Hematopoietic multipotent progenitor cell treated with erythropoietin and hydrocortisone succinate and interleukin-3 and kit ligand, for 15 days (in vitro differentiated cells): Measurements from ENCODE around the gene GFOD1.

ENCODE experiments used
- DNase-seq: peaks from one replicate; pipeline ENCODE4 v3.0.0-alpha.2; 2015; ENCODE audit warnings: low spot score

GFOD1 gene

DNA sequence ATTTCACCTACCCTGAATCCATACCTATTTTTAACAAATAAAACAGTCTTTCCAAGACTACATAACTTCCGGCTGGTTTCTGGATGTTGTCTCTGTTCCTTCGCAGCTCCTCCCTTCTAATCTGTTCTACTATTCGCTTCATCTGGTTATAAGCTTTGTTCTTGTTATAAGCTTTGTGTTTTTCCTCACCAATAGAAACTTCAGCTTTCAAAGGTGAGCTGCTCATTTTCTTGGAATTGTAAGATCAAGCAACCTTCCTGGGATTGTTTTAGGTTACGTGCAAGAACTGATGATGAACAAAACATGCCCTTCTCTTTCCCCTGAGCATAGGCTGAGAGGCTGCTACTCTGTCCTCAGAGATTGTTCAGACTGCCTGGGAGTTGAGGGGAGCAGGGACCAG lies 2.1 kb downstream of the GFOD1 start:
- DNase-seq: no peak

DNA sequence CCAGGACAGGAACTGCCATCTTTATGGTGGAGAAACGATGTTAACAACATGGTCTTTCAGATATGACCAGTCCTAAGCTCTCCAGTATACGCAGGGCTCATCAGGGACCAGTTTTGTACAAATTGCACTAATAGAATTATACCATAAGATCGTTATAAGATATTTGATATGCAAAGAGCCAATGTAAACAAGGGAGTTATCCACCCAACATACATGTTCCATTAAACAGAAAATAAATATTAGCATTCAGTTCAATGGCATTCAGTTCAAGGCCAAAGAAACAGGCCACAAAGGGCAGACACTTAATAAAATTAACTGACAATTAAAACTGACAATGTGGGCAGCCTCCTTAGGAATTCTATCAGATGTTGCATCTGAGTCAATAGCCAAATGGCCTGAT lies 2.6 kb downstream of the GFOD1 start:
- peak; percentile 33 for DNase-seq

DNA sequence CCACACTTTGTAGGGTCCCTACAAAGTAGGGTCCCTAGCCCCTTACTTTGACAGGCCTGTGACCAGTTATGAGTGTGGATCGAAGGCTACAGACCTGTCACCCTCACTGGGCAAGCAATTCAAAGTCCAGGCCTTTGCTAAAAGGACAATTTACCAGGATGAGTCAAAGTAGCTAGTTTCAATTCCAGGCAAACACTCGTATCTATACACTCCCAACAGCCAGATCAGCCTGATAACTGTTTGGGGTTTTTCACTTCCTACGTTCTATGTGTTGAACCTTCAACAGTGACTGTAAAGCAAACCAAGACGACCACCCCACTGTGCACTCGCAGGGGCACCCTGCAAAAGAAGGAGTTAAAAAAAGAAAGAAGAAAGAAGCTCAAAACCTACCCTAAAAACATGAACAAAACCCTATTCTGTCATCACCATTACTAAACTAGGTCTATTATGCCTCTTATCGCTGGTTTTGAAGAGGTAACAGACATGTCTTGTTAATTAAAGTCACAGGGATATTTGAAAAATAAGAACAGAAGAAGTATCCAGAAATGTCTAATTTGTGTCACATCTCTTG lies 3.2 kb downstream of the GFOD1 start:
- DNase-seq: peak; percentile 34

DNA sequence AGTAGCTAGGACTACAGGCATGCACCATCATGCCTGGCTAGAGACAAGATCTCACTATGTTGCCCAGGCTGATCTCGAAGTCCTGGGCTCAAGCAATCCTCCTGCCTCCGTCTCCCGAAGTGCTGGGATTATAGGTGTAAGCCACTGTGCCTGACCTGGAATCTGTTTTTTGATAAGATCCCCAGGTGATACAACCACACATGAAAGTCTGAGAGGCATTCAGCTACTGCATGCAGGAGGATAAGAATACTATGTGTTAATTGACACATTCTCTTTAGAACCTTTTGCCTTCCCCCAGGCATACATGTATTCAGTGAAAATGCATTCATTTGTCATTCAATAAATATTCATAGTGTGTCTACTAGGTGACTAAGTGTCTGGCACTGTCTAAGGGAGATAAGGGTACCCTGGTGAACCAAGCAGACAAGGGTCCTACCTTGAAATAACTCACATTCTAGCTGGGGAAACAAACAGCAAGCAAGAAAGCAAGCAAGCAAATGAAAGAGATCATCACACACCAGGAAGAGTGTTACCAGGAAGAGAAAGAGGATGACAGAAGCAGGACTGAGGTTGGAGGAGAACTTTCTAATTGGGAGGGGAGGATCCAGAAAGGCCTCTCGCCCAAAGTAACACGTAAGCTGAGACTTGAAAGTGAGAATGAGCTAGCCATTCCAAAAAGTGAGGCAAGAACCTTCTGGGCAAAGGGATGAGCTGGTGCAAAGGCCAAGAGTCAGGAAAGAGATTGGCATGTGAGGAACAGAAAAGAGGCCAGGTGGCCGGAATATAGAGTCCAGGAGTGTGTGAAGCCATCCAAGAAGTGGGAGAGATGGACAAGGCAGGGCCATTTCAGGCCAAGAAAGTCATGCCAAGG lies 6.5 kb downstream of the GFOD1 start:
- peak; percentile 67 for DNase-seq

DNA sequence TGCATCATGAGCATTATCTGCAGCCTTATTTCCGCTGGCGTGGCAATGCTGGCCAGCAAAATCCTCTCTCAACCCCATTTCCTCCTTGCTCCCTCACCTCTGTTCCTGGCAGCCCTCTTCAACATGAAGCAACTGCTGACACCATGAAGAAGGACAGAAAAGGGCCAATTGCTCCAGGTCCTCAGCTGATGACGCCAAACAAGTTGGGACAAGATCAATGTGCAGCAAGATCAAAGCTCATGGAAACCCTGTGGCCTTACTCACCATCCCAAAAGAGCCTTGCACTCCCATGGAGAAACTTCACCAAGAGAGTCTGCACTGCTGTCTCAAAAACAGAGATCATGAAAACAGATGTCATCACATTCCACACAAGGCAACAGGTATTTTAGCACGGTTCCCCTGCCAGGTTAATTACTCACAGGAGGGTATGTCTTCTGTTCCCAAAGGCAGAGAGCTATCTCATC lies 7.4 kb downstream of the GFOD1 start:
- DNase-seq: no peak

DNA sequence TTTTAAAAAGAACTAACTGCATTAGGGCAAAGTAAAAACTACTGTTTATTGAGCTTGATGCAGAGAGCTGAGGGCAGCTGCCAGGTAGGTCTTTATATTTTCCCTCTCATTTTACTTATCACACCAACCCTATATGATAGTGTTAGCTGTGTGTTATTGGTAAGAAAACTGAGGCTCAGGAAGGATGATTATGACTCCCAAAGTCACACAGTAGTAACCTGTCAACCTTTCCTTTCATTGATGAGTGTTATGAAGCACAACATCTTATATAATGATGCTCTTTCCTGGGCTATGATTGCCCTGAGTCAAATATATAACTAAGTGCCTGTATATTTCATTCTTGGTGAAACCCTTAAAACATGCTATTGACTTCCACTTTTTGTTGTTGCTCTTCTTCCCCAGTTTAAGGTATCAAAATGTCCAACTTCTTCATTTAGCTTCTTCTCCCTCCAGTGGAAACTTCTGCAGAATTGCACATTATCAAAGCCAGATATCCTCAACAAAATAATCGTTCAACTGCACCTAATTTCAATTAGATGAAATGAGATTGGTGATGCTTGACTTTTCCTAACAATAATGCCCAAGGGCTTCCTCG lies 8.1 kb downstream of the GFOD1 start:
- no peak for DNase-seq

DNA sequence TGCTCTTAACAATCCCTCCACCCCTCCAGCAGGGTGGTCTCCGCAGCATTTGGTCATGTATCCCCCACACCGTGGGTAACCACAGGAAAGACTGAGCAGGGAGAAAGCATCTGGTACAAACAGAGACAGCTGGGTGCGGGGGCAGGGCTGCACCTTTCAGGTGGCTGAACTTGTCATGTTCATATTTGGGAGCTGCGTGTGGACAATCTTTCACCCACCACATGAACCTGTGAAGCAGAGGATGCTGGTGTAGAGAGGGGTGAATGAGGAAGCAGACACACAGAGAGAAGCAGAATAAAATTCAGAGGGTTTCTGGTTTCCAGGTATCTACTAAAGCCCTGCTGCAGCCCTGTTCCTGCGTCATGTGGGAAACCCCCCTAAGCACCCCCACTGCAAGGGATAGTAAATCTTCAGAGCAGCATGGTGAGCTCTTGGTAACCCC lies 8.9 kb downstream of the GFOD1 start:
- DNase-seq: no peak

DNA sequence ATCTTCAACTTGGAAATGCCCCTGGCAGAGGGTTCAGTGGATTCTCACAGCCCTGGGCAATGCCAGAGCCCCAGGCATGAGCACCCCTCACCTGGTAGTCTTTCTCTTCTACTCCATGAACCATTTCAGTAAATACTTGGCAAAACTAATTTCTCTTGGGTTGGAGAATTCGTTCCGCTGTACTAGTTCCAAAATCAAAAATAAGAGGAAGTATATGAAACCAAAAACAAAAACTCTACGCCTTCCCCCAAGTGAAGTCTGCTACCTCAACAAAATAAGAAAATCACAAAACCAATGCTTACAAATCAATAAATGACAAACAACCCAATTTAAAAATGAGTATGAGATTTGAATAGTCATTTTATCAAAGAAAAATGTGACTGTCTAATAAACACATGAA lies 12.6 kb downstream of the GFOD1 start:
- no peak for DNase-seq

DNA sequence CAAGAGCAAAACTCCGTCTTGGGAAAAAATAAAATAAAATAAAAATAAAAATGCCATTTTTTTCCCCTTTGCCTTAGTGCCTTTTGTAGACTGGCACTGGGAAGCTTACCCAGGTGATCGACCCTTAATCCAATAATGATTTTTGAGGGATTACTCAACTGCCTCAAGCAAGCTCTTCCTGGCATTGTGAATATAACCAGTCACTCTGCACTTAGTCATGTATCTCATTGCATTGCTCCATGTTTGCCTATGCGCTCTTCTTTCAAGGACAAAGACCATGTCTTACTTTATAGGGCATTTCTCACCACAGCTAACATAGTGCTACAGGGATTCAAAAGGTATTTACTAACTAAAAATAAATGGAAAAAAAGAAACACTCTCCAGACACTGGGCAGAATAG lies 13.0 kb downstream of the GFOD1 start:
- DNase-seq: no peak

DNA sequence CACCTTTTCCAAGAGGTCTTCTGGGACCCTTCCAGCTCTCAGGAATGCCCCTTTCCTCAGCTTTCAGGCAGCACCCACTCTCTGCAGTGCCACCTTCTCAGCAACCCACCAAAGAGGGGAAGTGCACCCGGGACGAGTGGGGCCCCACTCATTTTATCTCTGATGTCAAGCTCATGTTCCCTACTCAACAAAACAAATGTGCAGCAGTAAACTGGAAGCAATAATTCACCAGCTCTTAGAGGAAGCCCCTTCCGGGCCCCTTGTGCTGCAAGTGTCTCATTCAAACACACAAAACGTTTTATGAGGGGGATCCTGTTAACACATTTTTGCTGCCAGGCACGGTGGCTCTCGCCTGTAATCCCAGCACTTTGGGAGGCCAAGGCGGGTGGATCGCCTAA lies 13.6 kb downstream of the GFOD1 start:
- DNase-seq: no peak

DNA sequence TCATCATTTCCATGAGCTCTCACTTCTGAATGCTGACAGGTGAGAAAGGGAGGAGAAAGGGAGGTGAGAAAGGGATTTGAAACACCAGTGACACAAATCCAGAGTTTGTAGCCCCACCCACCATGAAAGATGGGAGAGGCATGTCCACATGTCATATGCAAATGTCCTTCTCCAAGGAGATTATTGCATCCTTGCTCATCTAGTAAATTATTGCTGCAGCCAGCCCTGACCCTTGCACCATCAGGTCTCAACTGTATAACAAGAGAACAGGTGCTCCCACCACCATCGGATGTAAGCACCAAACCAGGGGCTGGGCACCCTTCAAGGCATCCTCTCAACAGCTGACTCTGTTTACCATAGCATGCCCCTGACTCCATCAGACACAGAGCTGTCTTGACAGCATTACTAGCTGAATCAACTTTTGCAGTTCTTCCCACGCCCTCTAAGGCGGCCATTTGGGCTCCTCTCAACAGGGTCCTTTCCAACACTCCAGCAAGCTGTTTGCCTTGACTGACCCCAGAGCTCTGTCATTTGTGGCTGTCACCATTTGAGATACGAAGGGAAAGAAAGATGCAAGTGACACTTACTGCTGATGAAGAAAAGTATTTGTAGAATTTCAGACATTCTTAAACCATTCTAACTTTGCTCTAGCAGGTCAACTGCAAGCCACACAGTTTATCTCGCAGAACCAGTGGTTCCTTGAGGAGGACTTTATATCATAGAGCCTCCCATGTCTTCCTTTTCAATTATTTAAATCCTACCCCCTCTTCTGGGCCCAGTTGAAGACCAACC lies 14.2 kb downstream of the GFOD1 start:
- DNase-seq: no peak

DNA sequence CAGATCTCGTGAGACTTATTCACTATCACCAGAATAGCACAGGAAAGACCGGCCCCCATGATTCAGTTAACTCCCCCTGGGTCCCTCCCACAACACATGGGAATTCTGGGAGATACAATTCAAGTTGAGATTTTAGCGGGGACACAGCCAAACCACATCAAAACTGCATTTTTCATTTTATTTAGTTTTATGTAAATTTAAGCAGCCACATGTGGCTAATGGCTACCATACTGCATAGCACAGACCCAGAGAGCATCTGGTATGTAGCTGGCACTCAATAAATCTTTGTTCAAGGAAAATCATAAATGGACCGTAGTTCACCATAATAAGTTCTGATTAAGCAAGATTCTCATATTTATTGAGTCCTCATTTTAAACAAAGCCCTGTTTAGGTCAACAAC lies 15.3 kb downstream of the GFOD1 start:
- DNase-seq: no peak

DNA sequence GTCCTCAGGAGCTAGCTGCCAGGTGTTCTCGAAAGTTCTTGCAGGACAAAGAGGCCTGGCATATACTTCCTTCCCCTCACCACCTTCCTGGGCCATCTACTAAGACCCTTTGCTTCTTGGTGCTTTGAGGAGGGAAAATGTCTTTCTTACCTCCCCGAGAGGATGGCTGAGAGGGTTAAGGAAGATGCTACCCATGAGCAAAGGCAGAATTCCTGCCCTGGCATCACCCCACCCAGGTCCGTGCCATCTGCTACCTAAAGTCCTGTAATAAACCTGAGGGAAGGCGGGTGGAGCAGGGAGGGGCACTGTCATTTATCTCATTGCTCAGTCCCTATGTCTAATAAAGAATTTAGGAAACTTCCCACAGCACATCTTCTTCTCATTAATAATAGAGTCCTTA lies 16.2 kb downstream of the GFOD1 start:
- DNase-seq: no peak

DNA sequence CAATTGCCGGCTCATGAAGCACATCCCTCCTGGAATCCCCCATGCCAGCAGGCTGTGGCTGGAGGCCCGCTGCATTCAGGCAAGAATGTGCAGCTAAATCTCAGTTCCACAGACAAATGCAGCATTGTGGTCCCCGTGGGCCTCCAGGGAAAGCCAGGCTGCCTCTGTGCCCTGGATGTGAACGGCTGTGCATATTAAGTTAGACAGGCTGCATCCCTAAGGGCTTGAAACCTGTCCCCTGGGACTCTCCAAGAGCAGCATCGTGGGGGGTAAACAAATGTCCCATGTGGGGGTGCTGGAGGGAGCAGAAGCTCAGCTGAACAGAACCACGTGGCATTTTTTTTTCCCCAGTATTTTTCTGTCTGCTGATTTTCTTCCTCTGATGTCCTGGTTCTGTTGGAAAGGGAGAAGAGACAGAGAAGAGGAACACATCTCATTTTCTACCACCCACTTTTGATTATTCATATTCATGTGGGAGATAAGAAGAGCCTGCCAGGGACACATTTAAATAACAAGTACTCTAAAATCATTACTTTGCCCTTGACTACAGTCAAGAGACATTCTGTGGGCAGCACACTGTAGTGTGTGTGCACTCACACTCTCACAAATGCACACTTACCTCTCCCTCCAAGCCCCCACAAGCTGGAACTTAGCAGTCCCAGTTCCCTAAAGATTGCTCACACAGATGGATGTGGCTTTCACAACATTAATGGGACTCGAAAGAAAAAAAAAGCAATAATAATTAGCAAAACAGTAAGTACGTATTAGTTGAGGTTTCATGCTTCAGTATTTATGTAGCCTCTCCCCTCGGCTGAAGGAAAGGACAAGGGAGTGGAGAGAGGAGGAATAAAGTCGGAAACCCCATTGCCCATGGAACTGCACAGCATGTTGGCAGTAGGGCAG lies 16.9 kb downstream of the GFOD1 start:
- no peak for DNase-seq

DNA sequence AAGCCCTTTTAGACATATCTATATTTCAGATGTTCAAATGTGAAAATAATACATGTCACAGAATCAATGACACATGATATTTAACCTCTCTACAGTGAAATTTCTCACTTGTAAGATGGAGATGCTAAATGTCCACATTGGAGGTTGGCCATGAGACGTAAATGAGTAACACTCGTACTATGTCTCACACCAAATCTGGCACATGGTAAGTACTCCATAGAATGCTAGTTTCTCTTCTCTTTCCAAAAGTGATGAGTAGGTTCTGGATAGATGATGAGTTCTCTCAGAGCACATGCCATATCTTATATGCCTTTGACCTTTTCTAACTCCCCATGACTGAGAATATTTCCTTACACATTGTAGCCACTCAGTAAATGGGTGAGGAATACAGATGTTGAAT lies 17.7 kb downstream of the GFOD1 start:
- no peak for DNase-seq

DNA sequence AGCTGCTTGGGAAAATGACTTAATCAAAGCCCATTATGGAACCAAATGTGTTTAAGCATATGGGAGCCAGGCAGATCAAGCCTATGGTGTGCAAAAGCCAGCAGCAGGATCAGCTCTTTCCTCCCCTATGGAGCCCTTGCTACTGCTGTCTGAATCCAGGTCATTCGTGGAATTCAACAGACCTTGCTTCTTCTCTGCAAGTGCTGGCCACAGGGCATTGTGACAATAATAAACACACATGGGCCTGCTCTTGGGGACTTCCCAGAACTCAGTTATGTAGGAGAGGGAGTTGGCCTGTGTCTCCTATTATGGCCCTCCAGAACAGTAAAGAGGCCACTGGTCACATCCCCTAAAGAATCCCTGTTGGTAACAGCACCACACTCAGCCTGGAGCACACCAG lies 18.6 kb downstream of the GFOD1 start:
- no peak for DNase-seq

DNA sequence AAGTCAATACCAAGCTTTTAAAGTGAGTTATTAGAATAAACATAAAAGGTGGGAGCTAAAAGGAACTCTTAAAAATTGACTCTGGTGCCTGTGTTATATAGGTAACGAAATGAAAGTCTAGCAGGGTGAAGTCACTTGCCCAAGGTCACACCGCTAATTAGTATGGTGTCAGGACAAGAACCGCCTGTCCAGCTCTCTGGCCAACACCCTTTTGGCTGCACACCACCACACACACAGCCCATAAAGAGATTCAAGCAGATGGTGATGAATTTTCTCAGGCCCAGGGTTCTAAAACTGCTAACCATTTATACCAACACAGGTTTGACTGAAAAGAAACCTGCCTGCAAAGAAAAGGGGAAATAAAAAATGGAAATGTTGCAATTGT lies 20.2 kb downstream of the GFOD1 start:
- no peak for DNase-seq

DNA sequence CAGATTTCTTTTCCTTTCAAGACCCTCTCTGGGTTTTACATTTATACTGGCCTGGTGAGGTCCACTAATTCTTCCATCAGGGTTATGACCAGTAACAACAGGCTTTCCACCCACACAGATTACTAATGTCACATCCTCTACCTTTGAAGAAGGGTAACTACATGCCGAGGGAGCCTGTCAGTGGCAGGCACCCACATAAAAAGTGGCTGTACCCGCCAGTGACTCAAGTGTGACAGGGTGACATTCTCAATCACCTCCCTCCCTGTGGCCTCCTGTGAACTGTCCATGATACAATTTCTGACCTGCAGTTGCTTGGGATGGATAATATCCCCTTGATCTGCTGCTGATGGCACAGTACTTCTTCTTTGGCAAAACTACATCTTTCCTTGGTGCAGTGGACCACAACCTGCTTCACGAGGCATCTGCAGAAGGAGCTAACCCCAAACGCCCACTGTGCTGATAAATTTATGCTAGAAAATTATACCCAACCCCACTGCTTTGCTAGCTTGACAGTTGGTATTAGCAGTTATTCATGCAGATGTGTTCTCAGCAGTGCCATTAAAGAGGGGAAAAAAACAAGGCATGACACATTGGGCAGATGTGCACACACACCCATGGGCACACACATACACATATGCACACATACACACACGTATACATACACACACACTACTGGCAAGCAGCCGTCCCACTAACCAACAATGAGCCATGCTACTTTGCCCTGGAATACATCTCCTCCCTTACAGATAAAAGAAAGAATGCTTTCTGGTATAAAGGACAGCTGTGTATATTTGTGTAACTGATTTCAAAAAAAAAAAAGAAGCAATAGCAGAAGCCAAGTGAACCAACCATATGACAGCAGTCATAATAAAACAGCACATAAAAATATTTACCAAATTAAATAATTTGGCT lies 20.8 kb downstream of the GFOD1 start:
- DNase-seq: no peak

DNA sequence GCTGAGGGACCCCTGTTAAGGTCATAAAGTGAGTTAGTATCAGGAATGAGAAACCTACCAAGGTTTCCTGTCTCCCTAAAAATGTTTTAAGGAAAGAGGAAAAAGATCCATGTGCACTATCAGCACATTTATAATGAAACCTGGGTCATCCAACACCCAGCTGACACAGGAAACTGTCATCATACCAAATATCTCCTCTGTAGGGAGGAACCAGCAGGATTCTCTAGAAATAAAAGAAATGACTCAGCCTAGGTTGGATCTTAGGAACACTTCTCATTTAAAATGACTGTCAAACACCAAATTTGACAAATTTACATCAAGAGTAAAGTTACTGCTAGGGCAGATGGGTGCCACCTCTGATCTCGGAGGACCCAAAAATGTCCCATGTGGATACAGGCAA lies 21.7 kb downstream of the GFOD1 start:
- DNase-seq: no peak

DNA sequence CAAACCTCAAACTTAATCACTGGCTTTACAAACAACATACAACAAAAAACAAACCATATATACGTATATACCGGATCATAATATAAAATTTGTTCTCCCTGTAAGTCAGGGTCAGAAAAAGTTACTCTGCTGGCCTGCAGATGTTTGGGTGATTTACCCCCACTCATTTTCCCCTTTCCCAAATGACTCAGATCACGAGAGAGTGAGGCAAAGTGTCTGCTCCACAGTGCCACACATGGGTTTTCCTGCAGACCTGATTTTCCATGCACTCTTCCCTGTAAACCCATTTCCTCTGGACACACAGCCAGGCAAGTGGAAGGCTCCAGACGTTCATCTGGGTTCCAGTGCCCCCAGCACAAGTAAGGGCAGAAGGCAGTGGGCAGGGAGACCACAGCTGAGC lies 23.5 kb downstream of the GFOD1 start:
- DNase-seq: no peak
